OCI-LY3 (cell line): Measurements from ENCODE around the gene ZNF619.

Source experiments
- H2AFZ ChIP-seq: fragments of 200-600, 300-600 bp; shearing (Covaris generic); 2 replicates; pipeline ENCODE4 v1.6.0; 2014; ENCODE audit warnings: antibody characterized with exemption, low read depth, low read length
- H3K27ac ChIP-seq: fragments of 200-600, 300-600 bp; sonication (generic); 2 replicates; pipeline ENCODE4 v1.5.1; 2014; ENCODE audit warnings: mild to moderate bottlenecking, low read length, moderate library complexity, mixed read lengths
- H3K27me3 ChIP-seq: fragments of 200-600, 300-600 bp; sonication (generic); 2 replicates; pipeline ENCODE4 v1.6.1; 2014; ENCODE audit warnings: low read depth, low read length, mixed read lengths
- H3K36me3 ChIP-seq: fragments of 200-600, 300-600 bp; sonication (generic); replicated peaks from 2 replicates; pipeline ENCODE3; 2014; ENCODE audit warnings: low read depth, low read length, mixed read lengths
- H3K4me1 ChIP-seq: fragments of 300-600, 200-600 bp; sonication (generic); 2 replicates; pipeline ENCODE4 v1.6.1; 2014; ENCODE audit warnings: low read length, mixed read lengths
- H3K4me2 ChIP-seq: fragments of 200-600, 300-600 bp; sonication (generic); 2 replicates; pipeline ENCODE4 v1.6.1; 2014; ENCODE audit warnings: low read length, mixed read lengths
- H3K4me3 ChIP-seq: fragments of 300-600, 200-600 bp; sonication (generic); 2 replicates; pipeline ENCODE4 v1.5.1; 2014; ENCODE audit warnings: antibody characterized with exemption, mild to moderate bottlenecking, low read length, moderate library complexity
- H3K79me2 ChIP-seq: fragments of 300-600, 200-600 bp; shearing (Covaris generic); 2 replicates; pipeline ENCODE4 v1.6.1; 2014; ENCODE audit warnings: mild to moderate bottlenecking, low read length, mixed read lengths
- H3K9ac ChIP-seq: fragments of 300-600, 200-600 bp; shearing (Covaris generic); 2 replicates; pipeline ENCODE4 v1.6.0; 2014; ENCODE audit warnings: mild to moderate bottlenecking, low read length, moderate library complexity
- H3K9me3 ChIP-seq: fragments of 200-600, 300-600 bp; shearing (Covaris generic); 2 replicates; pipeline ENCODE4 v1.6.1; 2014; ENCODE audit warnings: low read length, mixed read lengths; ENCODE audit not compliant: insufficient read depth
- H4K20me1 ChIP-seq: fragments of 200-600, 300-600 bp; sonication (generic); 2 replicates; pipeline ENCODE4 v1.6.1; 2016; ENCODE audit warnings: low read length, mixed read lengths; ENCODE audit not compliant: insufficient read depth
- CTCF ChIP-seq: fragments of 200-600, 300-600 bp; sonication (generic); IDR thresholded peaks from 2 replicates; pipeline ENCODE4 v1.5.1; 2014; ENCODE audit warnings: antibody characterized with exemption, low read length, low read depth
- EZH2phosphoT487 ChIP-seq: fragments of 200-600 bp; shearing (Covaris generic); IDR thresholded peaks from 2 replicates; pipeline ENCODE4 v1.6.1; 2018; ENCODE audit warnings: antibody characterized with exemption, mixed run types, low read depth

The ZNF619 gene

GRCh38 chr3:40465111-40465407 is 11.9 kb upstream of the ZNF619 start:
- Histone ChIP-seq H3K4me1 (no peaks in the 10 kb centered on the region), H3K9me3 (no peaks in the 10 kb centered on the region), H3K4me3 (no peak overlapping the region), H3K27me3 (no peaks in the 10 kb centered on the region), H3K36me3 (peaks cover 59% of the 10 kb centered on the region), H3K4me2 (no peak overlapping the region), H3K9ac (no peak overlapping the region), H3K79me2 (peaks cover 6% of the 10 kb centered on the region), H4K20me1 (0 out of 2 replicates have a peak, but pooled peaks cover 4% of the 10 kb centered on the region), H3K27ac (no peak overlapping the region), H2AFZ (no peak overlapping the region)
- TF ChIP-seq CTCF: no peak
- no peak for TF ChIP-seq EZH2phosphoT487

GRCh38 chr3:40465456-40465855 is 11.5 kb upstream of the ZNF619 start:
- TF ChIP-seq EZH2phosphoT487: no peak
- no peak for TF ChIP-seq CTCF
- H3K9ac ChIP-seq: no peak overlapping the region
- H3K4me1 ChIP-seq: no peaks in the 10 kb centered on the region
- no peaks in the 10 kb centered on the region for H3K9me3 ChIP-seq
- H4K20me1 ChIP-seq: 0 out of 2 replicates have a peak, but pooled peaks cover under 1% of the 10 kb centered on the region
- peaks cover 2% of the 10 kb centered on the region; the same call in 1 of the 2 replicates for H3K79me2 ChIP-seq
- no peak overlapping the region for H3K4me3 ChIP-seq
- no peak overlapping the region for H3K27ac ChIP-seq
- H3K36me3 ChIP-seq: peaks cover 55% of the 10 kb centered on the region
- no peak overlapping the region for H2AFZ ChIP-seq
- H3K27me3 ChIP-seq: no peaks in the 10 kb centered on the region
- no peak overlapping the region for H3K4me2 ChIP-seq

- no peak overlapping the region for H3K4me3 ChIP-seq
- no peaks in the 10 kb centered on the region for H3K4me1 ChIP-seq
- H3K4me2 ChIP-seq: no peak overlapping the region
- no peaks in the 10 kb centered on the region for H4K20me1 ChIP-seq
- H3K79me2 ChIP-seq: no peaks in the 10 kb centered on the region
- TF ChIP-seq CTCF (no peak), EZH2phosphoT487 (no peak)
- H3K27me3 ChIP-seq: no peaks in the 10 kb centered on the region
- H3K9ac ChIP-seq: no peak overlapping the region
- no peaks in the 10 kb centered on the region for H3K9me3 ChIP-seq
- no peak overlapping the region for H3K27ac ChIP-seq
- H2AFZ ChIP-seq: no peak overlapping the region
- peaks cover 42% of the 10 kb centered on the region for H3K36me3 ChIP-seq
Observed at GRCh38 chr3:40468018-40468417, 8.9 kb upstream of the ZNF619 start.

GRCh38 chr3:40470701-40471100 is 6.2 kb upstream of the ZNF619 start:
- no peak overlapping the region for H2AFZ ChIP-seq
- H3K9ac ChIP-seq: no peak overlapping the region
- H3K4me2 ChIP-seq: no peak overlapping the region
- no peaks in the 10 kb centered on the region for H3K79me2 ChIP-seq
- no peaks in the 10 kb centered on the region for H3K27me3 ChIP-seq
- no peak for TF ChIP-seq CTCF
- TF ChIP-seq EZH2phosphoT487: no peak
- peaks cover 17% of the 10 kb centered on the region for H3K36me3 ChIP-seq
- H3K9me3 ChIP-seq: no peaks in the 10 kb centered on the region
- no peaks in the 10 kb centered on the region for H4K20me1 ChIP-seq
- no peak overlapping the region for H3K27ac ChIP-seq
- no peak overlapping the region for H3K4me3 ChIP-seq
- H3K4me1 ChIP-seq: no peaks in the 10 kb centered on the region
